Measurements from ENCODE around the gene TECPR2.

Gene TECPR2

DNA sequence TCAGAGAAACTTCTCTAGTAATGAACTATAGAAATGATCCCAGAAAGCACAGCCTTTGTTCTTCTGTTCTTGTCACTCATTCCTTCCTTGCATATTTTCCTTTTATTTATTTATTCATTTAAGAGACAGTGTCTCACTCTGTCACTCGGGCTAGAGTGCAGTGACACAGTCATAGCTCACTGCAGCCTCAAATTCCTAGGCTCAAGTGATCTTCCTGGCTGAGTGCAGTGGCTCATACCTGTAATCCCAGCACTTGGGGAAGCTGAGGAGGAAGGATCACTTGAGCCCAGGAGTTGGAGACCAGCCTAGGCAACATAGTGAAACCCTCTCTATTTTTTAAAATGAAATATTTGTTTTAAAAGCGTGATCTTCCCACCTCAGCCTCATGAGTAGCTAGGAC lies 11.5 kb downstream of the TECPR2 start:
- peak; percentile 53 for DNase-seq (ENCODE audit: low spot score)

DNA sequence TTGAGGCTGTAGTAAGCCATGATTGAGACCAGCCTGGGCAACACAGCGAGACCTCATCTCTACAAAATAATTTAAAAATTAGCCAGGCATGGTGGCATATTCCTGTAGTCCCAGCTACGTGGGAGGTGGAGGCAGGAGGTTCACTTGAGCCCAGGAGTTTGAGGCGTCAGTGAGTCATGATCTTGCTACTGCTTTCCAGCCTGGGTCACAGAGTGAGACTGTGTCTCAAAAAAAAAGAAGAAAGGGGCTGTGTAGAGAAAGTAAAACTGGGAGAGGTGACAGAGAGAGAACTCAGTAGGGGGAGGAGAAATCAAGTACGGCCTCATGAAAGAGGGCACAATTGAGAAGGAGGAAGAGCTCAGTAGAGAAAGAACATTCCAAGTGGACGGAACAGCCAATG lies 12.4 kb downstream of the TECPR2 start:
- no peak for DNase-seq (ENCODE audit: low spot score)

DNA sequence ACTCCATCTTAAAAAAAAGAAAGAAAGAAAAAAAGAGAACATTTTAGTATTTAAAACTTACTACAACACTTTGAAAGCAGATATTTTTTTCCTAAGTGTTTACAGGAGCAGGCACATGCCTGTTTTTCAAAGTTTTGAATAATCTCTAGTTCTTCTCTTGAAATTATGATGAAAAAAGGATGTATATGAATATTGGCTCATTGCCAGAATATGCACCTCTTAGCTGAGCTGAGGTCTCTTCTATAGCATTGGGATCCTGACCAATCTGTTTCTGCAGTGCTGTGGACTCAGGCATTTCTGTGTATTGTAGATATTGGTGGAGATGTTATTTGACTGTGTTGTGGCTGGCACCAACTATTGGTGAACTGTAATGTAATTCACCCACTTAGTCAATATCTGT lies 15.0 kb downstream of the TECPR2 start:
- no peak for DNase-seq (ENCODE audit: low spot score)

- no peak for DNase-seq (ENCODE audit: low spot score)
These were observed 16.1 kb downstream of the TECPR2 start for GRCh38 chr14:102378830-102379229.

GRCh38 chr14:102387086-102387485 lies 24.3 kb downstream of the TECPR2 start:
- no peak for DNase-seq (ENCODE audit: low spot score)

GRCh38 chr14:102389246-102389645 lies 26.5 kb downstream of the TECPR2 start:
- DNase-seq (ENCODE audit: low spot score) = no peak

GRCh38 chr14:102390064-102390855 lies 27.5 kb downstream of the TECPR2 start:
- DNase-seq (ENCODE audit: low spot score) = no peak

GRCh38 chr14:102392506-102392905 lies 29.8 kb downstream of the TECPR2 start:
- no peak for DNase-seq (ENCODE audit: low spot score)

GRCh38 chr14:102394717-102395375 lies 32.1 kb downstream of the TECPR2 start:
- no peak for DNase-seq (ENCODE audit: low spot score)

GRCh38 chr14:102396521-102396920 lies 33.8 kb downstream of the TECPR2 start:
- no peak for DNase-seq (ENCODE audit: low spot score)

DNA sequence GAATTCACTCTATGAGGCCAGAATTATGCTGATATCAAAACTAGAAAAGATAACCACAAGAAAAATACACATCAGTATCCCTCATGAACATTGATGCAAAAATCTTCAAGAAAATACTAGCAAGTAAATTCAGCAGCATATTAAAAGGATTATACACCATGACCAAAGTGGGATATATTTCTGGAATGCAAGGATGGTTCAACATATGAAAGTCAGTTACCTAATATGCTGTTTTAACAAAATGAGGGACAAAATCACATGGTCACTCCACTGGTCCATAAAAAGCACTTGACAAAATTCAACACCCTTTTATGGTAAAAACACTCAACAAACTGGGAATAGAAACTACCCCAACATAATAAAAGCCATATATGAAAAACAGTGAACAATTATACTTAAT lies 40.3 kb downstream of the TECPR2 start:
- DNase-seq (ENCODE audit: low spot score) = no peak

- DNase-seq (ENCODE audit: low spot score) = no peak
These were observed 44.5 kb downstream of the TECPR2 start for GRCh38 chr14:102407258-102407657.

GRCh38 chr14:102408724-102409123 lies 46.0 kb downstream of the TECPR2 start:
- DNase-seq (ENCODE audit: low spot score) = peak; percentile 76

GRCh38 chr14:102415671-102416070 lies 52.9 kb downstream of the TECPR2 start:
- no peak for DNase-seq (ENCODE audit: low spot score)

DNA sequence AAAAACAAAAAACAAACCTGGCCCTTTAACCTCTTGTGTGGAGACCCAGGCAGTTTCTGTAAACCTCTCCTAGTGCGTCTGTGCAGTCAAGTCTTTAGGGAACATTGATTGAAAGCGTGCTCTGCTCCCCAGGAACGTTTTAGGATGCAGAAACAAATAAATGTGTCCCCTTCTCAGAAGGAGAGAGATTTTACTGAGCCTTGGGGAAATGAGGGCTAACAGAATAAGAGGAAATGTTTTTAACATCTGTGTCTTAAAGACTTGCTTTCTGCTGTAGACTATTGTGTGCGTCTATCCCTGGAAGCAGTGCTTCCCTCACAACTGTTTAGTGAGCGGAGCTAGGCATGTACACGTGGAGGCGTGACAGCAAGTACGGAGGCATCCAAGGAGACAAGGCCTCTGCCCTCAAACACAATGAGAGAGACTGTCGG lies 54.3 kb downstream of the TECPR2 start:
- DNase-seq (ENCODE audit: low spot score) = no peak

DNA sequence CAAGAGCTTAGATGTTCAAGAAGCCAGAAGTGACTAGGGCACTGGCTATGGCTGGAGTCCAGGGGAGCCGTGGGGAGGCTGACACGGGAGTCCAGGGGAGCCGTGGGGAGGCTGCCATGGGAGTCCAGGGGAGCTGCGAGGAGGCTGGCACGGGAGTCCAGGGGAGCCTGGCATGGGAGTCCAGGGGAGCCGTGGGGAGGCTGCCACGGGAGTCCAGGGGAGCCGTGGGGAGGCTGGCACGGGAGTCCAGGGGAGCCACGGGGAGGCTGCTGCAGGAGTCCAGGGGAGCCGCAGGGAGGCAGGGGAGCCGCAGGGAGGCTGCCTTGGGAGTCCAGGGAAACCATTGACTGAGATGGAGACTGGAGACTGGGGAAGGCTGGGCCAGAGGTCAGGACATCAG lies 54.9 kb downstream of the TECPR2 start:
- DNase-seq (ENCODE audit: low spot score) = no peak

DNA sequence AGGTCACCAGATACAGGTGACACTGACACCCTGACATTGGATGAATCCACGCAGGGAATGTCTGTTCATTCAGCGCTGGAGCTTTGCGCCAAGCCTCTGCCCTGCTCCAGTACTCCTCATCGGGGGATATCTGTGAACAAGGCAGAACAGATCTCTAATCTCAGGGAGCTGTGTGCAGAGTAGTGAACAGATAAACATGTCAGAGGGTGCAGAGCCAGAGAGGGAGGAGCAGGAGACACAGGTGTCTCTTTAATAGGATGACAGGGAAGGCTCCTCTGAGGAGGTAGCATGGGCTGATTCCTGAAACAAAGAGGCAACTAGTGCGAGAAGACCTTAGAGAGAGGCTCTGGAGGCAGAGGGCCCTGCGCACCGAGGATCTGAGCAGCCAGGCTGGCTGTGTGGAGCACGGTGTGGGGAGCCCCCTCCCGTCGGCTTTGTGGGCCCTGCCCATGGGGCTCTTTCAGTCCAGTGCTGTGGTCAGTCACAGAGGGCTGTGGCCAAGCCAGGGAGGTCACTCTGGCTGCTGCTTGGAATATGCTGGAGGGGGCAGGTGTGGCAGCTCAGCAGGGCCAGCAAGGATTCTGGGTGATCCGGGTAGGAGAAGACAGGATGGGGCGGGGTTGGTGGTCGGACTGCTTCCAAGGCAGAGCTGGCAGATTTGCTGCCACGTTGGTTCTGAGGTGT lies 55.6 kb downstream of the TECPR2 start:
- no peak for DNase-seq (ENCODE audit: low spot score)

DNA sequence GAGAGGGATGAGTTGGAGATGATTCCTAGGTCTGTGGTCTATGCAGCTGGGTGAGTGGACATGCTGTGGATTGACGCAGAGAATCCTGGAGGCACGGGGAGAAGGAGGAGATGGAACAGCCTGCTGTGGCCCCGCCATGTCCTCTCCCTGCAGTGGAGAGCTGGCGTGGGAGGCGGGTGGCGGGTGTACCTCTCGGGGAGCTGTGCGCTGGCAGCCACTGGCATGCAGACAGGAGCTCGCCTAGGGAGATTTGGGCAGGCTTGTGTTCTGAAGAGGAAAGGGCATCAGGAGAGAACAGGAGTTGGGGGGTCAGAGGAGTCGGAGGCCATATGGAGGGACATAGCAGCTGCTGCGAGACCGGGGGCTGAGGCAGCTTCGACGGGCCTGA lies 56.1 kb downstream of the TECPR2 start:
- DNase-seq (ENCODE audit: low spot score) = no peak

- DNase-seq (ENCODE audit: low spot score) = no peak
These were observed 56.5 kb downstream of the TECPR2 start for GRCh38 chr14:102419276-102419675.

DNA sequence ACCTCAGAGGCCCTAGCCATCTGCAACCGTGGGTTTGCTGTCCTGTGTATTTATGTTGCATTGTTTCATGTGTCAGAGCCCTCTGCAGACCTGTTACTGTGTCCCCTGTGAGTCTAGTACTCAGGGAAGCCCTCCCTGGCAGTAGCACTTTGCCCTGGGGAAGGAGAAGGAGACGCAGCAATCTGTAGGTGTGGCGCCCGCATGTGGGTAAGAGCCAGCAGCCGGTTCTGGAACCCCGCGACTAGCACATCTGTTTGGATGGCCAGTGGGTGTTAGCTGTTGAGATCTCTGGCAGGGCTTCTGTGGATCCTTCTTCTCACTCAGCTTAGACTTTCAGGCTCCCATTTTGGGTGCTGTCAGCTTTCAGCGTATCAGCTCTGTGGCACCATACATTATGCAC lies 57.0 kb downstream of the TECPR2 start:
- no peak for DNase-seq (ENCODE audit: low spot score)

GRCh38 chr14:102421411-102422057 lies 58.8 kb downstream of the TECPR2 start:
- DNase-seq (ENCODE audit: low spot score) = no peak

GRCh38 chr14:102424520-102424919 lies 61.8 kb downstream of the TECPR2 start:
- no peak for DNase-seq (ENCODE audit: low spot score)

DNA sequence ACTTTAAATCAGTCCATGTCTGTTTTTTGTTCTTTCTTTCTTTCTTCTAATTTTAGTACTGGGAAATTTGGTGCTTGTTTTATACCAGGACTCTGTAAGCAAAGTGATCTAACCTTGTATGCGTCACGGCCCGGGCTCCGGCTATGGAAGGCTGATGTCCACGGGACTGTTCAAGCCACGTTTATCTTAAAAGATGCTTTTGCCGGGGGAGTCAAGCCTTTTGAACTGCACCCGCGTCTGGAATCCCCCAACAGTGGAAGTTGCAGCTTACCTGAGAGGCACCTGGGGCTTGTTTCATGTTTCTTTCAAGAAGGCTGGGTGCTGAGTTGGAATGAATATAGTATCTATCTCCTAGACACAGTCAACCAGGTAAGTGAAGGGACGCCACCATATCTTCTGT lies 62.2 kb downstream of the TECPR2 start:
- DNase-seq (ENCODE audit: low spot score) = no peak

Data from kidney tubule cell (primary cell).